ENCODE results near the gene RAP1GAP2. TPM values are rescaled to one million over a fixed set of nuclear protein-coding genes. Genes with fewer than 3 reads are reported as not detected.
A peak's percentile ranks its signal among the peaks of the same experiment; 100 is the strongest.
"Not testable (repeated sequence)": the region's sequence is repeated elsewhere in the genome, so short reads cannot be mapped to it uniquely, and the experiment has no call there.

Gene RAP1GAP2
- polyA plus RNA-seq, 4 donors, result 4.9 to 24.6 (median 8.4) TPM

- WGBS, 3 donors, result 64 to 68% (median 65%) methylated on average over 11 of the region's 11 CpGs
- H3K27me3 ChIP-seq (ENCODE audit: control insufficient read depth in 3 of 3, insufficient read depth in 3 of 3, low read length in 3 of 3), result no peaks in the 10 kb centered on the region
- DNase-seq (peak in 1 of 2 donors; percentile 22), FAIRE-seq (no peak)
- no peaks in the 10 kb centered on the region for H3K36me3 ChIP-seq (ENCODE audit: control insufficient read depth in 3 of 3, insufficient read depth in 2 of 3, low read depth in 1 of 3, low read length in 3 of 3)
- no peaks in the 10 kb centered on the region for H3K4me1 ChIP-seq (ENCODE audit: control insufficient read depth in 3 of 3, insufficient read depth in 2 of 3, low read depth in 1 of 3, low read length in 2 of 3)
- no peak overlapping the region for H3K4me3 ChIP-seq (ENCODE audit: low read depth in 1 of 3, low read length in 3 of 3)
- peaks cover 2 to 14% of the 10 kb centered on the region in 2 donors for H3K9me3 ChIP-seq (ENCODE audit: control insufficient read depth in 2 of 2, insufficient read depth in 1 of 2, low read depth in 1 of 2, low read length in 1 of 2)
- no peak overlapping the region for H3K27ac ChIP-seq (ENCODE audit: low read depth in 1 of 3, low read length in 2 of 3)
These were observed 247.6 kb downstream of the RAP1GAP2 start for GRCh38 chr17:3043737-3044365.

DNA sequence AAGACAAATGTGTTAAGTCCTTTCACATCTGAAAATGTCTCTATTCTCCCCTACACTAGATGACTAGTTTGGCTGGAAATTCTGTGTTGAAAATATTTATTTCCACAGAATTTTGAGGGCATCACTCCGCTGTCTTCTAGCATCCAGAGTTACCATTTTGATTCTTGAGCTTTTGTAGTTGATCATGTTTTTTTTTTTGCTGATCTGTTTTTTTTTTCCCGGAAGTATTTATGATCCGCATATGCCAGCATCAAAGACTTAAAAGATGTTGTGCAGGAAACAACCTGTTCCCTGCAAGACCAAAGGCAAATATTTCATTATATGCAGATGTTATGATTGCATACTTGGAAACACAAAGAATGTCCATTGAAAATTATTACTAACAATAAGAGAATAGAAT lies 250.5 kb downstream of the RAP1GAP2 start:
- FAIRE-seq (no peak), DNase-seq (no peak)
- Histone ChIP-seq H3K27me3 (ENCODE audit: control insufficient read depth in 3 of 3, insufficient read depth in 3 of 3, low read length in 3 of 3) (no peaks in the 10 kb centered on the region), H3K4me3 (ENCODE audit: low read depth in 1 of 3, low read length in 3 of 3) (no peak overlapping the region), H3K36me3 (ENCODE audit: control insufficient read depth in 3 of 3, insufficient read depth in 2 of 3, low read depth in 1 of 3, low read length in 3 of 3) (no peaks in the 10 kb centered on the region), H3K9me3 (ENCODE audit: control insufficient read depth in 2 of 2, insufficient read depth in 1 of 2, low read depth in 1 of 2, low read length in 1 of 2) (peaks cover 2 to 14% of the 10 kb centered on the region in 2 donors), H3K4me1 (ENCODE audit: control insufficient read depth in 3 of 3, insufficient read depth in 2 of 3, low read depth in 1 of 3, low read length in 2 of 3) (peaks cover 0 to 2% (median 0%) of the 10 kb centered on the region in 3 donors), H3K27ac (ENCODE audit: low read depth in 1 of 3, low read length in 2 of 3) (no peak overlapping the region)
- WGBS, 3 donors, result 62 to 84% (median 71%) methylated on average over 3 of the region's 3 CpGs

DNA sequence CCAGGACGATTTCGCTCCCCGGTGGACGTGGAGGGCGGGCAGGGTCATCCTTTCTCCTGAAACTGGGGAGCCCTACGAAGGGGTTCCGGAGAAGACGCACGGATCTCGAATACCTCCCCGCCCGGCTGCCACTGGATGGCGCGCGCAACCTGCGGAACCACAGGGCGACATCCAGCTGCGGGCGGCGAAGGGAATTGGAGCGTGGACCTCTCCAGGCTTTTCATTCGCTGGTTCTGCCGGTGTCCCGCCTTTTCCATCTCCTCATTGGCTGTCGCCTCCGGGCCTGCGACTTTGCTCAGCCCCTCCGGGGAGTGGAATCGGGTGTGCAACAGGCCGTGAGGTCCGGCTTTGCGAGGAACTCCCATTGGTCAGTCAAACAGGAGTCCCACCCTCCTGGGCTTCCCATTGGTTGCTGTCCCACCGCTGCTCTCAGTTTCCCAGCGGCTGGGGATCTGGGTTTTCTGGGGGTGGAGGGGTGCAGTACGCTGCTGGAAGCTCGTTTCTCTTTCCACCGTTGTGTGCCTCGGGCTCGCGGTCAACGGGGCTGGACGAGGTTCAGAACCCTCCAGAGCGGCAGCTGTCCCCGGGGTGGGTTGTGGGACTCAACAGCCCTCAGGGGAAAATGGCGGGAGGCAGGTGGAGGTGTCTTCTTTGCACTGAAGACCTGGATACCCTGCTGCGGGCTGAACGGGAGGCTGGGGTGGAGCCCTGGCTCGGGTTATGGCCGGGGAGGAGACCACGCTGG lies 252.7 kb downstream of the RAP1GAP2 start:
- Histone ChIP-seq H3K27ac (ENCODE audit: low read depth in 1 of 3, low read length in 2 of 3) (peak overlapping the region in 2 of 3 donors; percentile 67 to 68), H3K36me3 (ENCODE audit: control insufficient read depth in 3 of 3, insufficient read depth in 2 of 3, low read depth in 1 of 3, low read length in 3 of 3) (no peaks in the 10 kb centered on the region), H3K9me3 (ENCODE audit: control insufficient read depth in 2 of 2, insufficient read depth in 1 of 2, low read depth in 1 of 2, low read length in 1 of 2) (peaks cover 0 to 8% of the 10 kb centered on the region in 2 donors), H3K4me3 (ENCODE audit: low read depth in 1 of 3, low read length in 3 of 3) (peak overlapping the region; percentile 48 to 79 (median 49)), H3K27me3 (ENCODE audit: control insufficient read depth in 3 of 3, insufficient read depth in 3 of 3, low read length in 3 of 3) (no peaks in the 10 kb centered on the region), H3K4me1 (ENCODE audit: control insufficient read depth in 3 of 3, insufficient read depth in 2 of 3, low read depth in 1 of 3, low read length in 2 of 3) (peaks cover 0 to 2% (median 0%) of the 10 kb centered on the region in 3 donors)
- 1 to 2% (median 1%) methylated on average over 44 to 50 of the region's 50 CpGs for WGBS, 3 donors
- DNase-seq, result peak; percentile 96 to 97
- no peak for FAIRE-seq

- no peak overlapping the region for H3K27ac ChIP-seq (ENCODE audit: low read depth in 1 of 3, low read length in 2 of 3)
- H3K27me3 ChIP-seq (ENCODE audit: control insufficient read depth in 3 of 3, insufficient read depth in 3 of 3, low read length in 3 of 3), result no peaks in the 10 kb centered on the region
- DNase-seq, result no peak
- H3K36me3 ChIP-seq (ENCODE audit: control insufficient read depth in 3 of 3, insufficient read depth in 2 of 3, low read depth in 1 of 3, low read length in 3 of 3), result no peaks in the 10 kb centered on the region
- no peak for FAIRE-seq
- peaks cover 0 to 2% (median 0%) of the 10 kb centered on the region in 3 donors for H3K4me1 ChIP-seq (ENCODE audit: control insufficient read depth in 3 of 3, insufficient read depth in 2 of 3, low read depth in 1 of 3, low read length in 2 of 3)
- H3K4me3 ChIP-seq (ENCODE audit: low read depth in 1 of 3, low read length in 3 of 3), result peak overlapping the region in 1 of 3 donors; percentile 79
- 91 to 93% (median 91%) methylated on average over 8 of the region's 8 CpGs for WGBS, 3 donors
- no peaks in the 10 kb centered on the region for H3K9me3 ChIP-seq (ENCODE audit: control insufficient read depth in 2 of 2, insufficient read depth in 1 of 2, low read depth in 1 of 2, low read length in 1 of 2)
These were observed 253.6 kb downstream of the RAP1GAP2 start for GRCh38 chr17:3049705-3050295.

DNA sequence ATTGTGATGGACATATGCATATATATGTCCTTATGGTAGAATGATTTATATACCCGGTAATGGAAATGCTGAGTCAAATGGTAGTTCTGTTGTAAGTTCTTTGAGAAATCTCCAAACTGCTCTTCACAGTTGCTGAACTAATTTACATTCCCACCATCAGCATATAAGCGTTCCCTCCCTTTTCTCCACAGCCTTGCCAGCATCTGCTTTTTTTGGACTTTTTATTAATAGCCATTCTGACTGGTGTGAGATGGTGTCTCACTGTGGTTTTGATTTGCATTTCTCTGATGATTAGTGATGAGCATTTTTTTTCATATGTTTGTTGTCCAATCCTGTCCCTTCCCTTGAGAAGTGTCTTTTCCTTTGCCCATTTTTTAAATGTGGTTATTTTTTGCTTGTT lies 258.6 kb downstream of the RAP1GAP2 start:
- H3K9me3 ChIP-seq (ENCODE audit: control insufficient read depth in 2 of 2, insufficient read depth in 1 of 2, low read depth in 1 of 2, low read length in 1 of 2); H3K36me3 ChIP-seq (ENCODE audit: control insufficient read depth in 3 of 3, insufficient read depth in 2 of 3, low read depth in 1 of 3, low read length in 3 of 3); DNase-seq; FAIRE-seq; H3K4me3 ChIP-seq (ENCODE audit: low read depth in 1 of 3, low read length in 3 of 3); H3K4me1 ChIP-seq (ENCODE audit: control insufficient read depth in 3 of 3, insufficient read depth in 2 of 3, low read depth in 1 of 3, low read length in 2 of 3); H3K27me3 ChIP-seq (ENCODE audit: control insufficient read depth in 3 of 3, insufficient read depth in 3 of 3, low read length in 3 of 3); H3K27ac ChIP-seq (ENCODE audit: low read depth in 1 of 3, low read length in 2 of 3): not testable (repeated sequence)
- WGBS, 3 donors, result 88 to 93% (median 90%) methylated on average over 1 of the region's 2 CpGs

DNA sequence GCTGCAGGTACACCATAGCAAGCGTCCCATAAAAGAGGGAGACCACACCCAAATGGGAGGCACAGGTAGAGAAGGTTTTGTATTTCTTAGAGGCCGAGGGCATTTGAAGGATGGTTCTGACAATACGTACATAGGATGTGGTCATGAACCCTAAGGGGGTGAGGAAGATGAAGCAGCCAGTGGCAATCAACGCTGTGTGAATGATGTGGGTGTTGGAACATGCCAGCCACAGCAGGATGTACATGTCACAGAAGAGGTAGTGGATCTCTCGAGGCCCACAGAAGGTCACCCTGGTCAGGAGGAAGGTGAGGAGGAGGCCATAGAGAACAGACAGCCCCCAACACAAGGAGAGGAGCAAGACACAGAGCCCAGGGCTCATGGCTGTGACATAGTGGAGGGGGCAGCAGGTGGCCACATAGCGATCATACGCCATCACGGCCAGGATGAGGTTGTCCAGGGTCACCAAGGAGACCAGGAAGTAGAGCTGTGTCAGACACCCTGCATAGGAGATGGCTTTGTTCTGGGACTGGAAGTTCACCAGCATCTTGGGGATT lies 266.7 kb downstream of the RAP1GAP2 start:
- not testable (repeated sequence) for H3K9me3 ChIP-seq (ENCODE audit: control insufficient read depth in 2 of 2, insufficient read depth in 1 of 2, low read depth in 1 of 2, low read length in 1 of 2); H3K4me1 ChIP-seq (ENCODE audit: control insufficient read depth in 3 of 3, insufficient read depth in 2 of 3, low read depth in 1 of 3, low read length in 2 of 3); H3K36me3 ChIP-seq (ENCODE audit: control insufficient read depth in 3 of 3, insufficient read depth in 2 of 3, low read depth in 1 of 3, low read length in 3 of 3); H3K27ac ChIP-seq (ENCODE audit: low read depth in 1 of 3, low read length in 2 of 3); FAIRE-seq; DNase-seq; H3K4me3 ChIP-seq (ENCODE audit: low read depth in 1 of 3, low read length in 3 of 3); H3K27me3 ChIP-seq (ENCODE audit: control insufficient read depth in 3 of 3, insufficient read depth in 3 of 3, low read length in 3 of 3)
- WGBS, 3 donors, result 71 to 81% (median 79%) methylated on average over 8 of the region's 8 CpGs

- not testable (repeated sequence) for H3K36me3 ChIP-seq (ENCODE audit: control insufficient read depth in 3 of 3, insufficient read depth in 2 of 3, low read depth in 1 of 3, low read length in 3 of 3); H3K27me3 ChIP-seq (ENCODE audit: control insufficient read depth in 3 of 3, insufficient read depth in 3 of 3, low read length in 3 of 3); DNase-seq; H3K4me3 ChIP-seq (ENCODE audit: low read depth in 1 of 3, low read length in 3 of 3); FAIRE-seq; H3K9me3 ChIP-seq (ENCODE audit: control insufficient read depth in 2 of 2, insufficient read depth in 1 of 2, low read depth in 1 of 2, low read length in 1 of 2); H3K27ac ChIP-seq (ENCODE audit: low read depth in 1 of 3, low read length in 2 of 3); H3K4me1 ChIP-seq (ENCODE audit: control insufficient read depth in 3 of 3, insufficient read depth in 2 of 3, low read depth in 1 of 3, low read length in 2 of 3)
- 43 to 98% methylated on average over 1 to 2 of the region's 2 CpGs; no CpG with 5 or more reads in 1 of the 3 donors for WGBS, 3 donors
These were observed 267.3 kb downstream of the RAP1GAP2 start, which contains the start of gene OR1D5 for GRCh38 chr17:3063507-3063906. Gene OR1D5, minus strand, starts transcription at chr17:3063607. Its CDS starts 0 bp downstream, at chr17:3063607.

- not testable (repeated sequence) for DNase-seq; FAIRE-seq; H3K27me3 ChIP-seq (ENCODE audit: control insufficient read depth in 3 of 3, insufficient read depth in 3 of 3, low read length in 3 of 3); H3K4me3 ChIP-seq (ENCODE audit: low read depth in 1 of 3, low read length in 3 of 3); H3K27ac ChIP-seq (ENCODE audit: low read depth in 1 of 3, low read length in 2 of 3); H3K4me1 ChIP-seq (ENCODE audit: control insufficient read depth in 3 of 3, insufficient read depth in 2 of 3, low read depth in 1 of 3, low read length in 2 of 3); H3K9me3 ChIP-seq (ENCODE audit: control insufficient read depth in 2 of 2, insufficient read depth in 1 of 2, low read depth in 1 of 2, low read length in 1 of 2); H3K36me3 ChIP-seq (ENCODE audit: control insufficient read depth in 3 of 3, insufficient read depth in 2 of 3, low read depth in 1 of 3, low read length in 3 of 3)
- WGBS, 3 donors, result no CpG with 5 or more reads among the region's 1 CpG
These were observed 269.0 kb downstream of the RAP1GAP2 start for GRCh38 chr17:3065192-3065591.
